Bronchial epithelial cell (primary cell): ENCODE data around the gene TBC1D13. TPM values are rescaled to one million over a fixed set of nuclear protein-coding genes. Genes with fewer than 3 reads are reported as not detected.
"Not testable (repeated sequence)": the region's sequence is repeated elsewhere in the genome, so short reads cannot be mapped to it uniquely, and the experiment has no call there.

Experiments
- DNase-seq: peaks from one replicate; pipeline ENCODE4 v3.0.0-alpha.2; 2010; ENCODE audit warnings: low read depth
- FAIRE-seq: peaks from 2 replicates; lab custom pipeline; 2011; peaks lifted over from hg19 to GRCh38; lab: Jason Lieb, UNC
- H3K27me3 ChIP-seq: 2 replicates; pipeline ENCODE4 v1.5.1; 2011; ENCODE audit warnings: low read length; ENCODE audit not compliant: control insufficient read depth, insufficient read depth
- H3K36me3 ChIP-seq: 2 replicates; pipeline ENCODE4 v1.5.1; 2011; ENCODE audit warnings: low read length; ENCODE audit not compliant: control insufficient read depth, insufficient read depth
- H3K4me3 ChIP-seq: 2 replicates; pipeline ENCODE4 v1.5.1; 2011; ENCODE audit warnings: mild to moderate bottlenecking, low read depth, low read length, control low read depth
- CTCF ChIP-seq: IDR thresholded peaks from 2 replicates; pipeline ENCODE4 v1.5.1; 2011; ENCODE audit warnings: mild to moderate bottlenecking, moderate library complexity, low read length, control low read depth, inconsistent platforms; ENCODE audit not compliant: insufficient read depth, severe bottlenecking
- total RNA-seq: library from RNA; depleted of rRNA; stranded (reverse); fragments of >200 nt; gene quantifications from 2 replicates; pipeline ENCODE4 v1.2.1, GENCODE V29; 2014

The TBC1D13 gene
- total RNA-seq, 1 donor from 2014 or later, result 12.6 TPM

- DNase-seq, result peak; percentile 33
- not testable (repeated sequence) for H3K4me3 ChIP-seq, H3K36me3 ChIP-seq, H3K27me3 ChIP-seq, FAIRE-seq
- peak; percentile 44 for TF ChIP-seq CTCF
These were observed 64.9 kb downstream of the TBC1D13 start for GRCh38 chr9:128851779-128852600.

GRCh38 chr9:128852646-128853045 is 65.6 kb downstream of the TBC1D13 start:
- not testable (repeated sequence) for FAIRE-seq, DNase-seq, H3K27me3 ChIP-seq, H3K36me3 ChIP-seq, H3K4me3 ChIP-seq

- not testable (repeated sequence) for DNase-seq, FAIRE-seq, H3K4me3 ChIP-seq, H3K27me3 ChIP-seq, H3K36me3 ChIP-seq
These were observed 67.4 kb downstream of the TBC1D13 start for GRCh38 chr9:128854454-128854853.

GRCh38 chr9:128858476-128858875 is 71.4 kb downstream of the TBC1D13 start:
- DNase-seq, H3K36me3 ChIP-seq, FAIRE-seq, H3K4me3 ChIP-seq, H3K27me3 ChIP-seq: not testable (repeated sequence)

Other genes starting within 250 kb of the TBC1D13 start
- 159 and 277 TPM in 2 replicates for gene SPTAN1, start 234.7 kb upstream of the TBC1D13 start, total RNA-seq
- 27.4 and 33.7 TPM in 2 replicates for gene DYNC2I2, start 130.4 kb upstream of the TBC1D13 start, total RNA-seq
- gene SET, start 98.0 kb upstream of the TBC1D13 start, total RNA-seq, result 717 and 775 TPM in 2 replicates
- 1.5 and 2.1 TPM in 2 replicates for gene PKN3, start 84.8 kb upstream of the TBC1D13 start, total RNA-seq
- gene ZDHHC12, start 63.1 kb upstream of the TBC1D13 start, total RNA-seq, result 27.4 and 46.0 TPM in 2 replicates
- gene ZER1, start 15.3 kb upstream of the TBC1D13 start, total RNA-seq, result 8.7 and 14.2 TPM in 2 replicates
- 36.6 and 54.0 TPM in 2 replicates for gene ENDOG, start 31.2 kb downstream of the TBC1D13 start, total RNA-seq
- gene SPOUT1, start 42.5 kb downstream of the TBC1D13 start, total RNA-seq, result 10.4 and 14.0 TPM in 2 replicates
- 9.0 and 9.5 TPM in 2 replicates for gene KYAT1, start 94.7 kb downstream of the TBC1D13 start, total RNA-seq
- 259 and 329 TPM in 2 replicates for gene LRRC8A, start 94.9 kb downstream of the TBC1D13 start, total RNA-seq
- 1.1 and 3.8 TPM in 2 replicates for gene PHYHD1, start 133.7 kb downstream of the TBC1D13 start, total RNA-seq
- 22.6 and 24.6 TPM in 2 replicates for gene DOLK, start 160.3 kb downstream of the TBC1D13 start, total RNA-seq
- 25.8 and 38.5 TPM in 2 replicates for gene NUP188, start 160.4 kb downstream of the TBC1D13 start, total RNA-seq
- gene SH3GLB2, start 241.1 kb downstream of the TBC1D13 start, total RNA-seq, result 50.5 and 98.1 TPM in 2 replicates
- 12.6 and 25.0 TPM in 2 replicates for gene MIGA2, start 249.4 kb downstream of the TBC1D13 start, total RNA-seq